ENCODE measurements around the gene FBXL13. TPM values are rescaled to one million over a fixed set of nuclear protein-coding genes. Genes with fewer than 3 reads are reported as not detected.
A peak's percentile ranks its signal among the peaks of the same experiment; 100 is the strongest.
"Not testable (repeated sequence)": the region's sequence is repeated elsewhere in the genome, so short reads cannot be mapped to it uniquely, and the experiment has no call there.

Gene FBXL13
- total RNA-seq, 1 donor, result 2.2 TPM

- no peaks in the 10 kb centered on the region for H3K79me2 ChIP-seq (ENCODE audit: insufficient read depth, low read length)
- no peaks in the 10 kb centered on the region for H4K20me1 ChIP-seq (ENCODE audit: insufficient read depth, low read length)
- H2AFZ ChIP-seq (ENCODE audit: low read length), result no peak overlapping the region
- H3K4me1 ChIP-seq (ENCODE audit: insufficient read depth, low read length), result no peaks in the 10 kb centered on the region
- TF ChIP-seq CTCF (IDR thresholded peaks at IDR 0.05; ENCODE audit: extremely low read depth, low read depth, low read length), result peak; percentile 13
- peaks cover 11% of the 10 kb centered on the region for H3K36me3 ChIP-seq (ENCODE audit: insufficient read depth, low read length)
- no peak overlapping the region for H3K27ac ChIP-seq (ENCODE audit: low read depth, low read length)
- H3K27me3 ChIP-seq (ENCODE audit: insufficient read depth, low read length), result no peaks in the 10 kb centered on the region
- no peak overlapping the region for H3K4me2 ChIP-seq (ENCODE audit: insufficient read depth, low read length)
- no peaks in the 10 kb centered on the region for H3K9me3 ChIP-seq (ENCODE audit: low read depth, low read length)
- DNase-seq (ENCODE audit: insufficient read length, low spot score, missing footprints), result no peak
- H3K4me3 ChIP-seq (ENCODE audit: insufficient read depth, low read length), result no peak overlapping the region
Measured at GRCh38 chr7:103094102-103094501, 19.5 kb upstream of the FBXL13 start.

GRCh38 chr7:103093429-103093828 is 18.8 kb upstream of the FBXL13 start:
- H3K27me3 ChIP-seq (ENCODE audit: insufficient read depth, low read length), result no peaks in the 10 kb centered on the region
- no peaks in the 10 kb centered on the region for H3K4me1 ChIP-seq (ENCODE audit: insufficient read depth, low read length)
- no peak overlapping the region for H3K4me3 ChIP-seq (ENCODE audit: insufficient read depth, low read length)

GRCh38 chr7:103092321-103092720 is 17.7 kb upstream of the FBXL13 start:
- peaks cover 20% of the 10 kb centered on the region for H3K36me3 ChIP-seq (ENCODE audit: insufficient read depth, low read length)
- H3K27ac ChIP-seq (ENCODE audit: low read depth, low read length); H3K4me2 ChIP-seq (ENCODE audit: insufficient read depth, low read length); H3K4me3 ChIP-seq (ENCODE audit: insufficient read depth, low read length); H3K4me1 ChIP-seq (ENCODE audit: insufficient read depth, low read length); H3K79me2 ChIP-seq (ENCODE audit: insufficient read depth, low read length); DNase-seq (ENCODE audit: insufficient read length, low spot score, missing footprints); H2AFZ ChIP-seq (ENCODE audit: low read length); H4K20me1 ChIP-seq (ENCODE audit: insufficient read depth, low read length); H3K27me3 ChIP-seq (ENCODE audit: insufficient read depth, low read length); H3K9me3 ChIP-seq (ENCODE audit: low read depth, low read length): not testable (repeated sequence)

More at GRCh38 chr7:103093429-103093828, 18.8 kb upstream of the FBXL13 start:
- Histone ChIP-seq H4K20me1 (ENCODE audit: insufficient read depth, low read length) (no peaks in the 10 kb centered on the region), H3K79me2 (ENCODE audit: insufficient read depth, low read length) (no peaks in the 10 kb centered on the region), H3K27ac (ENCODE audit: low read depth, low read length) (no peak overlapping the region), H3K4me2 (ENCODE audit: insufficient read depth, low read length) (no peak overlapping the region), H3K9me3 (ENCODE audit: low read depth, low read length) (no peaks in the 10 kb centered on the region), H2AFZ (ENCODE audit: low read length) (no peak overlapping the region), H3K36me3 (ENCODE audit: insufficient read depth, low read length) (peaks cover 17% of the 10 kb centered on the region)
- no peak for TF ChIP-seq CTCF (IDR thresholded peaks at IDR 0.05; ENCODE audit: extremely low read depth, low read depth, low read length)
- no peak for DNase-seq (ENCODE audit: insufficient read length, low spot score, missing footprints)

GRCh38 chr7:103083210-103083609 is 8.6 kb upstream of the FBXL13 start:
- DNase-seq (ENCODE audit: insufficient read length, low spot score, missing footprints), result no peak
- H3K4me3 ChIP-seq (ENCODE audit: insufficient read depth, low read length), result no peak overlapping the region
- peaks cover 41% of the 10 kb centered on the region for H3K36me3 ChIP-seq (ENCODE audit: insufficient read depth, low read length)
- H3K9me3 ChIP-seq (ENCODE audit: low read depth, low read length), result no peaks in the 10 kb centered on the region
- peaks cover 41% of the 10 kb centered on the region for H3K79me2 ChIP-seq (ENCODE audit: insufficient read depth, low read length)
- no peak overlapping the region for H3K4me2 ChIP-seq (ENCODE audit: insufficient read depth, low read length)
- H2AFZ ChIP-seq (ENCODE audit: low read length), result no peak overlapping the region
- no peak for TF ChIP-seq CTCF (IDR thresholded peaks at IDR 0.05; ENCODE audit: extremely low read depth, low read depth, low read length)
- no peaks in the 10 kb centered on the region for H4K20me1 ChIP-seq (ENCODE audit: insufficient read depth, low read length)
- H3K4me1 ChIP-seq (ENCODE audit: insufficient read depth, low read length), result no peaks in the 10 kb centered on the region
- H3K27me3 ChIP-seq (ENCODE audit: insufficient read depth, low read length), result no peaks in the 10 kb centered on the region
- no peak overlapping the region for H3K27ac ChIP-seq (ENCODE audit: low read depth, low read length)

Measured in osteoblast (primary cell).